Heart right ventricle (tissue), 16 donors: Measurements from ENCODE around the gene EME1. TPM values are rescaled to one million over a fixed set of nuclear protein-coding genes. Genes with fewer than 3 reads are reported as not detected.

Experiments
- ATAC-seq, 8 donors: fragments of 200-7000 bp; cut with Tn5 transposase; one replicate each; pipeline ENCODE4 v1.9.1; 2020; ENCODE audit warnings: mild to moderate bottlenecking in 8 of 8, moderate library complexity in 8 of 8, moderate number of reproducible peaks in 1 of 8
- DNase-seq, 2 donors: peaks; one replicate each; pipeline ENCODE4 v3.0.0-alpha.2; 2020
- H3K27ac ChIP-seq, 10 donors: fragments of 200-600 bp; sonication (generic) in 2 of 10; one replicate each; pipeline versions ENCODE4 v1.5.0 to v1.8.0; 2020 to 2022; ENCODE audit warnings: mild to moderate bottlenecking in 3 of 10
- H3K27me3 ChIP-seq, 7 donors: fragments of 200-600 bp; one replicate each; pipeline ENCODE4 v1.8.0; 2021 to 2022; ENCODE audit warnings: mild to moderate bottlenecking in 2 of 7
- H3K36me3 ChIP-seq, 9 donors: fragments of 200-600 bp; sonication (generic) in 1 of 9; one replicate each; pipeline versions ENCODE4 v1.5.0 to v1.8.0; 2020 to 2022; ENCODE audit warnings: mild to moderate bottlenecking in 2 of 9
- H3K4me1 ChIP-seq, 9 donors: fragments of 200-600 bp; sonication (generic) in 1 of 9; one replicate each; pipeline versions ENCODE4 v1.5.0 to v1.8.0; 2020 to 2022; ENCODE audit warnings: mild to moderate bottlenecking in 4 of 9
- H3K4me3 ChIP-seq, 10 donors: fragments of 200-600 bp; sonication (generic) in 2 of 10; one replicate each; pipeline versions ENCODE4 v1.5.0 to v1.8.0; 2020 to 2022; ENCODE audit warnings: mild to moderate bottlenecking in 7 of 10, moderate library complexity in 2 of 10
- H3K9me3 ChIP-seq, 11 donors: fragments of 200-600 bp in 10 of 11; sonication (generic) in 2 of 11; one replicate each; pipeline versions ENCODE4 v1.5.0 to v1.8.0; 2013 to 2022; ENCODE audit warnings: mild to moderate bottlenecking in 2 of 11, control low read depth in 1 of 11, moderate library complexity in 1 of 11
- CTCF ChIP-seq, 9 donors: fragments of 200-600 bp; sonication (generic) in 2 of 9; IDR thresholded peaks; one replicate each; pipeline versions ENCODE4 v1.5.0 to v1.8.0; 2021 to 2022; ENCODE audit warnings: antibody characterized with exemption in 9 of 9, mild to moderate bottlenecking in 5 of 9, moderate library complexity in 1 of 9
- WGBS, 2 donors: extraction: QIAGEN DNeasy Blood & Tissue Kit; methylation state at CpG; one replicate each; pipeline ENCODE4 v1.1.7; 2013; ENCODE audit warnings: inconsistent platforms in 1 of 2; 5-methylcytosine and 5-hydroxymethylcytosine counted together
- intact Hi-C, 10 donors: fragments of 100-400 bp; cut with DNase I; formaldehyde crosslinking; loops; one replicate each; pipeline versions ENCODE4 v1.11.1 to v1.14.2; 2022
- polyA plus RNA-seq, 2 donors: library from polyadenylated mRNA; stranded (reverse); fragments of 200-250 nt; gene quantifications; one replicate each; pipeline ENCODE4 v1.2.3, GENCODE V29; 2013
- total RNA-seq, 10 donors: library from RNA; stranded (reverse); fragmentation: NEBNext Ultra II Directional in 3 of 10; extraction: Animal tissue kit (Norgen Biotek cat#: 25700) in 3 of 10; gene quantifications; one replicate each; pipeline versions ENCODE4 v1.2.1 to v1.2.4, GENCODE V29; 2021 to 2023
- donor health status: Arrhythmogenic right ventricular cardiomyopathy.
- donor health status: ischemic (EF 13 %, LVEDD 7.1; RV severe dilation, severe dysfunction).
- donor health status: healthy with polysubstance abuse.
- donor health status: DM: no; HTN: yes; CAD: no.
- donor health status: DM: no; HTN: no; CAD: no.
- donor health status: ischemic (EF 25% LVEDD 6.9; RV normal size, moderate dysfunction).
- donor health status: ischemic (EF 25% LVEDD 5.7; RV mildly dilated, moderate dysfunction).
- donor health status: healthy.
- donor health status: DM: yes; HTN: yes; CAD: no.
- donor health status: Ischemic cardiomyopathy.
- donor health status: ischemic (EF 35%, LVEDD 5.7; RV mildly dilated, moderate dysfunction).
- donor health status: nonischemic (EF 11% LVEDD 7.7; RV severe dilation, severe dysfunction).
- donor health status: DM: yes; HTN: yes; CAD: no.
- donor health status: PGD.
- donor health status: ischemic (EF 29% LVEDD 5.4; RV normal size, mild dysfunction).
- donor health status: nonischemic (EF 23%, LVEDD 6.1; RV moderate dilation, normal function).

Gene EME1
- total and polyA plus RNA-seq, 12 donors: 0.20 to 1.8 (median 0.54) TPM

DNA sequence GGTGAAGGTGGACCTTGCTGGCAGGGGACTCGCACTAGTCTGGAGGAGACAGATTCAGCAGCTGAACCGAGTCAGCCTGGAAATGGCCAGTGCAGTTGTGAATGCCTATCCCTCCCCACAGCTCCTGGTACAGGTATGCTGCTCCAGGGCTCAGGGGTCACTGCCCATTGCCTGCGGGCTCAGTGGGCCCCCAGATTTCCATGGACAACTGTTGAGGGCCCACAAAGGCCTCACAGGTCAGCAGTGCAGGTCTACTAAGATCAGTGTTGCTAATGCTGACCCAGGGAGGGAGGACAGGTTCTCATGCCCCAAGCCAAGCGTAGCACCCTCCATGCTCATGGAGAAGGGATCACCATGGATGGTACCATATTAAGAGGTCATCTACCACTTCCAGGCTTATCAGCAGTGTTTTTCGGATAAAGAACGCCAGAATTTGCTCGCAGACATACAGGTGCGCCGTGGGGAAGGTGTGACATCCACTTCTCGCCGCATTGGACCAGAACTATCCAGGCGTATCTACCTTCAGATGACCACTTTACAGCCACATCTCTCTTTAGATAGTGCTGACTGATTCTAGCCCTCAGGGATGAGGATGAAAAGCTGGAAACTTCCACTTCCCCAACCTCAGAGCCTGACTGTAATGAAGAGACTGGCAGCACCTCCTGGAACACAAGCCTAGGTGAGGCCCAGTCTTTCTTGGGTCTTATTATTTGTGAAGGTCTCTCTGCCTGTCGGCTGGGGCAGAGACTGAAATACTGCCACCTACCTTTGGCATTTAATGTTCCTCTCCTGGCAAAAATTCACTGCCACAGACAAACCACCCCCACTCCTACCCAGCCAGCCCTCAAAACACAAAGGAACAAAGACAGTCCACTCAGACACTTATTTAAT, 7.6 kb downstream of the EME1 start:
- no peak overlapping the region for H3K27ac ChIP-seq
- TF ChIP-seq CTCF (IDR thresholded peaks at IDR 0.05): peak in 1 of 9 donors; percentile 19
- H3K9me3 ChIP-seq: no peaks in the 10 kb centered on the region
- peaks cover 0 to 14% (median 0%) of the 10 kb centered on the region in 9 donors for H3K4me1 ChIP-seq
- no peaks in the 10 kb centered on the region for H3K27me3 ChIP-seq
- no peak for DNase-seq
- intact Hi-C loops: no loop called here
- 88 to 91% methylated on average over 13 of the region's 13 CpGs for WGBS, 2 donors
- peak in 2 of 8 donors; percentile 10 to 28 for ATAC-seq
- H3K36me3 ChIP-seq: peaks cover 0 to 68% (median 35%) of the 10 kb centered on the region in 9 donors
- no peak overlapping the region for H3K4me3 ChIP-seq

GRCh38 chr17:50381260-50381815, 8.3 kb downstream of the EME1 start:
- DNase-seq: no peak
- WGBS, 2 donors: 90 to 91% methylated on average over 7 of the region's 7 CpGs
- Histone ChIP-seq H3K27me3 (no peaks in the 10 kb centered on the region), H3K27ac (no peak overlapping the region), H3K9me3 (no peaks in the 10 kb centered on the region), H3K4me1 (peaks cover 0 to 14% (median 0%) of the 10 kb centered on the region in 9 donors), H3K4me3 (no peak overlapping the region), H3K36me3 (peaks cover 0 to 76% (median 42%) of the 10 kb centered on the region in 9 donors)
- TF ChIP-seq CTCF (IDR thresholded peaks at IDR 0.05): no peak
- intact Hi-C loops: no loop called here
- no peak for ATAC-seq

GRCh38 chr17:50381920-50382319, 8.9 kb downstream of the EME1 start:
- no peaks in the 10 kb centered on the region for H3K9me3 ChIP-seq
- no peaks in the 10 kb centered on the region for H3K27me3 ChIP-seq
- peaks cover 0 to 14% (median 0%) of the 10 kb centered on the region in 9 donors for H3K4me1 ChIP-seq
- DNase-seq: no peak
- H3K4me3 ChIP-seq: no peak overlapping the region
- ATAC-seq: no peak
- H3K36me3 ChIP-seq: peaks cover 0 to 81% (median 48%) of the 10 kb centered on the region in 9 donors
- no peak overlapping the region for H3K27ac ChIP-seq
- 35 to 36% methylated on average over 3 of the region's 3 CpGs for WGBS, 2 donors
- no peak for TF ChIP-seq CTCF (IDR thresholded peaks at IDR 0.05)
- intact Hi-C loops: no loop called here

GRCh38 chr17:50382931-50383330, 9.9 kb downstream of the EME1 start:
- DNase-seq: no peak
- H3K27me3 ChIP-seq: no peaks in the 10 kb centered on the region
- H3K4me1 ChIP-seq: peaks cover 0 to 14% (median 0%) of the 10 kb centered on the region in 9 donors
- H3K4me3 ChIP-seq: no peak overlapping the region
- TF ChIP-seq CTCF (IDR thresholded peaks at IDR 0.05): no peak
- ATAC-seq: no peak
- H3K9me3 ChIP-seq: no peaks in the 10 kb centered on the region
- WGBS, 2 donors: 92 to 93% methylated on average over 12 of the region's 12 CpGs
- H3K36me3 ChIP-seq: peaks cover 4 to 92% (median 58%) of the 10 kb centered on the region in 9 donors
- intact Hi-C loops: no loop called here
- no peak overlapping the region for H3K27ac ChIP-seq
